CD14-positive monocyte (primary cell): Measurements from ENCODE around the gene TRAPPC5. TPM values are rescaled to one million over a fixed set of nuclear protein-coding genes. Genes with fewer than 3 reads are reported as not detected.
A peak's percentile ranks its signal among the peaks of the same experiment; 100 is the strongest.

ENCODE experiments used
- DNase-seq, 3 donors: peaks; one replicate each; pipeline ENCODE4 v3.0.0-alpha.2; 2011 to 2022
- H2AFZ ChIP-seq: 2 replicates; pipeline ENCODE4 v1.6.0; 2012; ENCODE audit warnings: mild to moderate bottlenecking, low read depth, low read length, inconsistent platforms; ENCODE audit not compliant: insufficient read depth, poor library complexity, severe bottlenecking
- H3K27ac ChIP-seq, 2 donors: 1 replicate in 1 of 2; 2 replicates in 1 of 2; pipeline ENCODE4 v1.5.1; 2012 to 2013; ENCODE audit warnings: low read length in 2 of 2, control low read depth in 1 of 2, inconsistent platforms in 1 of 2, low read depth in 1 of 2, mild to moderate bottlenecking in 1 of 2
- H3K27me3 ChIP-seq, 2 donors: one replicate each; pipeline versions ENCODE4 v1.6.0 to v1.6.1; 2011 to 2013; ENCODE audit warnings: low read length in 2 of 2; ENCODE audit not compliant: control insufficient read depth in 2 of 2, insufficient read depth in 2 of 2
- H3K36me3 ChIP-seq, 2 donors: replicated peaks in 1 of 2; 1 replicate in 1 of 2; 2 replicates in 1 of 2; pipeline versions ENCODE4 v1.5.1 to v1.6.1; 2012 to 2013; ENCODE audit warnings: low read length in 2 of 2, control low read depth in 1 of 2, inconsistent platforms in 1 of 2, mild to moderate bottlenecking in 1 of 2; ENCODE audit not compliant: insufficient read depth in 2 of 2, control insufficient read depth in 1 of 2
- H3K4me1 ChIP-seq, 2 donors: 1 replicate in 1 of 2; 2 replicates in 1 of 2; pipeline versions ENCODE4 v1.5.1 to v1.6.1; 2012 to 2013; ENCODE audit warnings: low read length in 2 of 2, control low read depth in 1 of 2, inconsistent platforms in 1 of 2, mild to moderate bottlenecking in 1 of 2, moderate library complexity in 1 of 2; ENCODE audit not compliant: insufficient read depth in 2 of 2, control insufficient read depth in 1 of 2
- H3K4me2 ChIP-seq: replicated peaks from 2 replicates; pipeline ENCODE3; 2012; ENCODE audit warnings: low read length, moderate library complexity, mild to moderate bottlenecking; ENCODE audit not compliant: poor library complexity, severe bottlenecking; ENCODE audit errors: extremely low read depth
- H3K4me3 ChIP-seq, 3 experiments: fragments of 200-600 bp in 1 of 3; sonication (generic) in 1 of 3; replicated peaks in 1 of 3; 1 replicate in 2 of 3; 2 replicates in 1 of 3; pipeline ENCODE4 v1.5.1; 2011 to 2013; ENCODE audit warnings: low read length in 3 of 3, mild to moderate bottlenecking in 3 of 3, control low read depth in 2 of 3, low read depth in 2 of 3, inconsistent platforms in 1 of 3, moderate library complexity in 1 of 3
- H3K79me2 ChIP-seq: 2 replicates; pipeline ENCODE4 v1.6.0; 2012; ENCODE audit warnings: mild to moderate bottlenecking, control low read depth, inconsistent platforms, low read length, moderate library complexity; ENCODE audit not compliant: insufficient read depth
- H3K9ac ChIP-seq: 2 replicates; pipeline ENCODE4 v1.6.0; 2017; ENCODE audit warnings: low read length, mild to moderate bottlenecking; ENCODE audit not compliant: insufficient read depth, poor library complexity, severe bottlenecking
- H3K9me3 ChIP-seq, 2 donors: replicated peaks in 1 of 2; 1 replicate in 1 of 2; 2 replicates in 1 of 2; pipeline versions ENCODE4 v1.5.1 to v1.6.1; 2012 to 2013; ENCODE audit warnings: low read length in 2 of 2, control low read depth in 1 of 2; ENCODE audit not compliant: control insufficient read depth in 1 of 2, insufficient read depth in 1 of 2
- H4K20me1 ChIP-seq: 2 replicates; pipeline ENCODE4 v1.6.0; 2012; ENCODE audit warnings: mild to moderate bottlenecking, low read length, control low read depth, moderate library complexity; ENCODE audit not compliant: insufficient read depth
- H3K27ac Mint-ChIP-seq, 7 donors: one replicate each; pipeline ENCODE4 v1.8.0; 2020; ENCODE audit warnings: mild to moderate bottlenecking in 7 of 7, mixed read lengths in 7 of 7, moderate library complexity in 6 of 7, inconsistent platforms in 2 of 7
- H3K27me3 Mint-ChIP-seq, 3 donors: one replicate each; pipeline ENCODE4 v1.8.0; 2021 to 2022; ENCODE audit warnings: low read depth in 3 of 3, mild to moderate bottlenecking in 3 of 3, mixed read lengths in 3 of 3, moderate library complexity in 3 of 3, inconsistent platforms in 1 of 3
- H3K36me3 Mint-ChIP-seq, 2 donors: one replicate each; pipeline ENCODE4 v1.8.0; 2020; ENCODE audit warnings: mixed read lengths in 2 of 2, inconsistent platforms in 1 of 2, mild to moderate bottlenecking in 1 of 2
- H3K4me1 Mint-ChIP-seq: one replicate; pipeline ENCODE4 v1.8.0; 2020; ENCODE audit warnings: mild to moderate bottlenecking, mixed read lengths
- H3K4me3 Mint-ChIP-seq, 2 donors: one replicate each; pipeline ENCODE4 v1.8.0; 2020; ENCODE audit warnings: mild to moderate bottlenecking in 2 of 2, mixed read lengths in 2 of 2, moderate library complexity in 1 of 2
- H3K9me3 Mint-ChIP-seq, 7 donors: one replicate each; pipeline ENCODE4 v1.8.0; 2020 to 2022; ENCODE audit warnings: mixed read lengths in 7 of 7, mild to moderate bottlenecking in 6 of 7, moderate library complexity in 6 of 7, inconsistent platforms in 2 of 7
- CTCF ChIP-seq: fragments of 200-600 bp; IDR thresholded peaks from one replicate; pipeline ENCODE4 v1.8.0; 2022; ENCODE audit warnings: antibody characterized with exemption, mild to moderate bottlenecking
- WGBS: methylation state at CpG from one replicate; pipeline ENCODE4 v1.1.5; 2013; ENCODE audit warnings: missing lambda C conversion rate; ENCODE audit not compliant: insufficient coverage; 5-methylcytosine and 5-hydroxymethylcytosine counted together
- intact Hi-C, 2 donors: fragments of 100-400 bp; cut with micrococcal nuclease; formaldehyde crosslinking; loops; one replicate each; pipeline versions ENCODE4 v1.15.0 to v1.15.1; 2023
- polyA plus RNA-seq, 3 donors: library from polyadenylated mRNA; depleted of rRNA in 1 of 3; unstranded in 2 of 3; stranded (reverse) in 1 of 3; fragments of 300-500 nt in 2 of 3; fragments of >200 nt in 1 of 3; fragmentation: Illumina TruSeq in 2 of 3; gene quantifications; 1 replicate in 2 of 3; 2 replicates in 1 of 3; pipeline ENCODE4 v1.2.3, GENCODE V29; 2012 to 2021

The TRAPPC5 gene
- polyA plus RNA-seq, 3 donors, result 126 to 449 (median 414) TPM

- no CpG with 5 or more reads among the region's 1 CpG for WGBS
- H3K4me3 Mint-ChIP-seq, result no peak overlapping the region
- H3K4me1 Mint-ChIP-seq, result peaks cover 37% of the 10 kb centered on the region
Observed at GRCh38 chr19:7716762-7717161, 36.1 kb downstream of the TRAPPC5 start.

GRCh38 chr19:7718668-7719067 is 38.0 kb downstream of the TRAPPC5 start:
- Histone ChIP-seq H4K20me1 (no peaks in the 10 kb centered on the region), H3K4me2 (no peak overlapping the region), H3K36me3 (no peaks in the 10 kb centered on the region), H3K79me2 (no peaks in the 10 kb centered on the region), H3K4me3 (no peak overlapping the region), H3K27me3 (no peaks in the 10 kb centered on the region), H3K9me3 (peaks cover 6 to 7% of the 10 kb centered on the region in 2 donors), H3K9ac (no peak overlapping the region), H3K27ac (no peak overlapping the region), H2AFZ (peak overlapping the region; percentile 50), H3K4me1 (peaks cover 26 to 31% of the 10 kb centered on the region in 2 donors)
- Mint-ChIP-seq H3K9me3 (peaks cover 3 to 14% (median 9%) of the 10 kb centered on the region in 7 donors), H3K4me1 (peaks cover 38% of the 10 kb centered on the region), H3K27ac (no peak overlapping the region), H3K27me3 (peaks cover 0 to 5% (median 3%) of the 10 kb centered on the region in 3 donors), H3K4me3 (no peak overlapping the region), H3K36me3 (peaks cover 0 to 7% of the 10 kb centered on the region in 2 donors)
- intact Hi-C loops, result no loop called here
- DNase-seq, result no peak
- WGBS, result 34% methylated on average over 5 of the region's 8 CpGs
- no peak for TF ChIP-seq CTCF

More at GRCh38 chr19:7716762-7717161, 36.1 kb downstream of the TRAPPC5 start:
- Histone ChIP-seq H3K27ac (no peak overlapping the region), H3K27me3 (no peaks in the 10 kb centered on the region), H3K36me3 (no peaks in the 10 kb centered on the region), H3K4me2 (no peak overlapping the region), H4K20me1 (no peaks in the 10 kb centered on the region), H3K9ac (no peak overlapping the region), H3K9me3 (peaks cover 6 to 7% of the 10 kb centered on the region in 2 donors), H3K4me1 (peaks cover 39 to 44% of the 10 kb centered on the region in 2 donors), H3K4me3 (no peak overlapping the region), H3K79me2 (no peaks in the 10 kb centered on the region), H2AFZ (no peak overlapping the region)
- intact Hi-C loops, result no loop called here
- Mint-ChIP-seq H3K36me3 (peaks cover 0 to 7% of the 10 kb centered on the region in 2 donors), H3K9me3 (peaks cover 3 to 14% (median 9%) of the 10 kb centered on the region in 7 donors), H3K27ac (peak overlapping the region in 1 of 7 donors; percentile 8), H3K27me3 (peaks cover 0 to 5% (median 0%) of the 10 kb centered on the region in 3 donors)
- TF ChIP-seq CTCF, result no peak
- DNase-seq, result no peak
